HG02642 (cell line): ENCODE measurements around the gene RAB20.
"Not testable (repeated sequence)": the region's sequence is repeated elsewhere in the genome, so short reads cannot be mapped to it uniquely, and the experiment has no call there.

Experiments used
- ATAC-seq: cut with Tn5 transposase; IDR thresholded peaks from one replicate; pipeline ENCODE4 v1.9.1; 2021; ENCODE audit warnings: mild to moderate bottlenecking; ENCODE audit not compliant: unreplicated experiment, poor library complexity

The RAB20 gene, protein sequence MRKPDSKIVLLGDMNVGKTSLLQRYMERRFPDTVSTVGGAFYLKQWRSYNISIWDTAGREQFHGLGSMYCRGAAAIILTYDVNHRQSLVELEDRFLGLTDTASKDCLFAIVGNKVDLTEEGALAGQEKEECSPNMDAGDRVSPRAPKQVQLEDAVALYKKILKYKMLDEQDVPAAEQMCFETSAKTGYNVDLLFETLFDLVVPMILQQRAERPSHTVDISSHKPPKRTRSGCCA

DNA sequence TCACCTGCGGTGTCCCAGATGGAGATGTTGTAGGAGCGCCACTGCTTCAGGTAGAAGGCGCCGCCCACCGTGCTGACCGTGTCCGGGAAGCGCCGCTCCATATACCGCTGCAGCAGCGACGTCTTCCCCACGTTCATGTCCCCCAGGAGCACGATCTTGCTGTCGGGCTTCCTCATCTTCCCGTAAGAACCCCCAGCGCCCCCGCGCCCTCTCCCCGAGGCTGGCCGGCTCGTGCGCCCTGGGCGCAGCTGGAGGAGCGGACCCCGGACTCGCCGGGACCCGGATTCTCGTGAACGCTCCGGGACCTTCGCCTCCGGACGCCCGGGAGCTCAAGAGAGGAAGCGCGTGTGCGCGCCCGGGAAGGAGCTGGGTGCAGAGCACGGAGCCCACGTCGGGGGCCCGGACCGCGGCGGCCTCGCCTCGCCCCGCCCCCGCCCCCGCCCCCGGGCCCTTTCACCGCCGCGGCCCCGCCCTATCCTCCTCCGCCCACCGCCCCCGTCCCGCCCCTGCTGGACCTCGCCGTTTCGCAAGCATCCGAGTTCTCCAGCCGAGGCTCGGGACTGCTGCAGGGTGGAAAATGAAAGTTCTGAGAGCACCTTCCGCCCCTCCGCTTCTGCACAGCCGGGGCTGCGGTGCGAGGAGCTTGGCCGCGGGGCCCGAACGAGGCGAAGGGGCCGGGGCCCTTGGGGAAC, at the start of gene RAB20:
Gene RAB20 (minus strand): TSS at position 379 of the 692 bp plus-strand sequence. CDS start 203 bp downstream, at position 176.
- peak; percentile 74 for ATAC-seq

DNA sequence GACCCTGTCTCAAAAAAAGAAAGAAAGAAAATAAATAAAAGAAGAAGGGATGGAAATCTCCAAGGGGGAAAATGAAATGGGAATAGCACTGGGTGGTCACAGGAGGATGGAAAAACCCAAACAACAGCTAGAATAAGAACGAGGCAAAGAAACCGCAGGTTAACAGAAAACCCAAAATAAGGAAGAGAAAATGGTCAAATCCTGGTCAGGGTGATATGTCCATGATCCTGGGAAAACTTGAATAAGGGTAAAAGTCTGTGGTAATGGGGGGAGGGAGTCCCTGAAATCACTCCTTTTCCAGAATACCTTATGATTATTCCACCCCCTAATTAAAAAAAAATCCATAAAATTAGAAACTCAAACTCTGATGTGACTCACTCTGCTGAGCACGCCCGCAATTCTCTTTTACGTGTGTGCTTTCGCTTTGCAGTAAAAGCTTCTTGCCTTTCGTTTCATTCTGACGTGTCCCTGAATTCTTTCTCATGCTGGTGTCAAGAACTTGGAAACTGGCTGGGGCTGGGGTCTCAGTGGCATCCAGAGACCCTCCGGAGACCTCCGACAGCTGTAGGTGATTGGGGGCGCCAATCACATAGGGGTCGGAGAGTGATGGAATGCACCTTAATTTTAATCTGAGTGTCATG, 49.6 kb upstream of the RAB20 start:
- ATAC-seq, result no peak

DNA sequence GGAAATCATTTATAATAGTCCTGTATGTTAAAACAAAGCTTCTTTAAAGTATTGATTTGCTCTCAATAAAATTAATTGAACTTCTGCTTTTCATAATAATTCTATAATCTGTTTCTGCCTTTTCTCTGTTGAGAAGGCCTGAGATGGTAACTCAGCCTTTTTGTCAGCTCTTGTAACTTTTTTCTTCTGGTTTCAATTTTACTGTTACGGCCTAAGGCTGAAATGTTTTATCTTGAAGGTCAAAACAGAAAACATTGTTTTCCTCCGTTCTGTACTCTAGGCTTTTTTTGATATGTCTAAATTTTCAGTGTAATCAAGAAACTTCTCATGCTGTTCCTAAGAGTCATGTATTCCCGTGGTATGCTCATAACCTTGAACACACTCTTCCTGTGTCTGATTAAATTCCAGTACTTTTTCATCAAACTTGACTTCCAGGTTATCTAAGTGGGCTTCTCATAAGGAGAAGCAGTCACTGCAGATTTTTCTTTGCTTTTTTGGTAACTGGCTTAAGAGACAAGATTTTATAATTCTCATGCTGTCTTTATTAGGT, 46.2 kb upstream of the RAB20 start:
- ATAC-seq, result no peak

GRCh38 chr13:110606281-110606680, 44.8 kb upstream of the RAB20 start:
- not testable (repeated sequence) for ATAC-seq

GRCh38 chr13:110605132-110605531, 43.6 kb upstream of the RAB20 start:
- ATAC-seq, result no peak

DNA sequence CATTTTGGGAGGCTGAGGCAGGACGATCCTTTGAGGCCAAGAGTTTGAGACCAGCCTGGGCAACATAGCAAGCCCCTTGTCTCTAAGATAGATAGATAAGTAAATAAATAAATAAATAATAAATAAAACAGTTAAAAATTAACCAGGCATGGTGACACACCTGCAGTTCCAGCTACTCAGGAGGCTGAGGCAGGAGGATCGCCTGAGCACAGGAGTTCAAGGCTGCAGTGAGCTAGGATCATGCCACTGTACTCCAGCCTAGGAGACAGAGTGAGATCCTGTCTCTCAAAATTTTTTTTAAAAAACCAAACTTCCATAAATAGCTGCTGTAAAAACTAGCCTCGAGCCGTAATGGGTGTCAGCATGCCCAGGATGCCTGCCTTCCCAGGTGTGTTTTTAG, 39.5 kb upstream of the RAB20 start:
- no peak for ATAC-seq

- no peak for ATAC-seq
These were observed 38.8 kb upstream of the RAB20 start for GRCh38 chr13:110600261-110600819.

- ATAC-seq, result no peak
These were observed 35.6 kb upstream of the RAB20 start for GRCh38 chr13:110597041-110597689.

- peak; percentile 67 for ATAC-seq
These were observed 32.1 kb upstream of the RAB20 start for GRCh38 chr13:110593430-110594130.

DNA sequence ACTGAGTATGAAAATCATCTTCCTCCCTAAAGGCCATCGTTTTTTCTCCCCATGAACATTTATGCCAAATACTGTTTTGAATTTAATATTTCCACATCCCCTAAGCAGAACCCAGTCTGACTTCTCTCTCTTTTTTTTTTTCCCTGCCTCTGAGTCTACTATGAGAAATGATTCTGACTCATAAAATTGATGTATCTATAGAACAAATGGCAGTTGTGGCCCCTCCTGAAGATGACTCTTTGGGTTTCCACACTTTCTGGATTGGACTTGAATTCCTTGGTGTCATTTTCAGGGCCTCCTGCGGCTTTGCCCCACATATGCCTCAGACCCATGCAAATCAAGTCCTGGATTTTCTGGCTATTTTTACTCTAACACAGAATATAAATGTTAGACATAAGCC, 31.1 kb upstream of the RAB20 start:
- no peak for ATAC-seq

GRCh38 chr13:110590577-110590976, 29.1 kb upstream of the RAB20 start:
- no peak for ATAC-seq

- ATAC-seq, result no peak
These were observed 28.4 kb upstream of the RAB20 start for GRCh38 chr13:110589793-110590390.

DNA sequence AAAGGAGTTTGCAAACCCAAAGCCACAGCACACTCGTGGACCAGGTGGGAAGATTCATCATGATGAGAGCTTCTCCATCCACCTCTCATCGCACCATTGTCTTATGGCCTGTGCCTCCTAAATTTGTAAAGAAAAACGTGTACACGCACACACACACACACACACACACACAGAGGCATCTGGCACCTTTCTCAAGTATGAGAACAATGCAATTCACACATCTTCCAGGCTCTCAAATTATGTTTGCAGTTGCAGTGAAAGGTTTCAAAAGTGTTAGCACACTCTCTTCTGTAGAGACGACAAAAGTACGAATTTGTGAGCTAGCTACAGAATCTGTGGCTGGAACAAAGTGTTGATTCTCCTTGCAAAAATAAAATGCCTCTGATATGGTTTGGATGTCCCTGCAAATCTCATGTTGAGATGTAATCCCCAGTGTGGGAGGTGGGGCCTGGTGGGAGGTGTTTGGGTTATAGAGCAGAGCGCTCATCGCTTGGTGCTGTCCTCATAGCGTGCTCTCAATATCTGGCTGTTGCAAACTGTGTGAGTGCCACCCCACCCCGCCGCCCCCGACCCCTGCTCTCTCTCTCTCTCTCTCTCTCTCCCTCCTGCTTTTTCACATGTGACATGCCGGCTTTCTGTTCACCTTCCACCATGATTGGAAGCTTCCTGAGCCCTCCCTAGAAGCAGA, 21.8 kb upstream of the RAB20 start:
- ATAC-seq, result no peak

- ATAC-seq, result no peak
These were observed 21.0 kb upstream of the RAB20 start for GRCh38 chr13:110582421-110582954.

DNA sequence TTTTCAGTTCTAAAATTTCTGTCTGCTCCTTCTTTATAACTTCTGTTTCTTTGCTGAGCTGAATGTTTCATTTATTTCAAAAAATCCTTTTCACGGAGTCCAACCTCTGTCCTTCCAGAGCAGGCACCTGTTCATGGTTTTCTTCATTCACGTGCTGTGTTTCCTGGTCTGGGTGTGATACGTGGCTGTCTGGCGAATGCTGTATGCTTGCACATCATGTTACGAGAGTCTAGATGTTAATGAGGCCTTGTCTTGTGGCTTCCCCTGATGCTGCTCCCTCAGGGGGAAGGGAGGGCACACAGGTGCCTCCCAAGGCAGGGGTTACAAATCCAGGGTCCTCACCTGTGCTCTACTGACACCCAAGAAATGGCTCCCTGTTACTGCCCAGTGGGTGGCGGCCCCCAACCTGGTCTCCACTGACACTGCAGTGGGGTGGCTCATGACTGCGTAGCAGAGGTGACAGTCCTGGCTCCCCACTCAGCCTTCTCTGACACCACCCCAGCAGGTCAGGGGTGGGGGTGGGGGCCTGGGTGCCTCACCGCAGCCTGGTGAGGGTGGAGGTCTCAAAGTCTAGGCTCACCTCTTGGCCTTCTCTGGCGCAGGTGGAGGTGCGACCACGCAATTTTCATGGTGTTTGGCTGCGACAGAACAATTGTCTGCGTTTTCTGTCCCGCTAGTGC, 20.1 kb upstream of the RAB20 start:
- no peak for ATAC-seq

DNA sequence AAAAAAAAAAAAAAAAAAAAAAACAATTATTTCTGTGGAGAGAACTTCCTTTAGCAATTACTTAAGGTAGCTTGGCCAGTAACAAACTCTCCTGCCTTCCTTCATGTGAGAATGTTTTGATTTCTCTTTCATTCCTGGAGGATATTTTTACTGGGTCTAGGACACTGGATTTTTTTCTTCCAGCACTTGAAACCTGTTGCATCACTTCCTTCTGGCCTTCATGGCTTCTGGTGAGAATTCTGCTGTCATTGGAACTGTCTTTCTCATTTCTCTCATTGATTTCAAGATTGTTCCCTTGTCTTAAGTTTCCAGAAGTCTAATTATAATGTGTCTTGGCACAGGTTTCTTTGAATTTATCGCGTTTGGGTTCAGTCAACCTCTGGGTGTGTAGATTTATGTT, 19.3 kb upstream of the RAB20 start:
- no peak for ATAC-seq

- no peak for ATAC-seq
These were observed 16.8 kb upstream of the RAB20 start for GRCh38 chr13:110578363-110578762.
